Measurements from ENCODE around the gene CPSF3. TPM values are rescaled to one million over a fixed set of nuclear protein-coding genes. Genes with fewer than 3 reads are reported as not detected.

CPSF3 gene
- total RNA-seq, 1 experiment from 2014 or later = 68.5 TPM

GRCh38 chr2:9490789-9491188, 67.3 kb downstream of the CPSF3 start:
- TF ChIP-seq EZH2phosphoT487 (IDR thresholded peaks at IDR 0.05; ENCODE audit: borderline replicate concordance) (no peak), POLR2AphosphoS5 (IDR thresholded peaks at IDR 0.05; ENCODE audit: low read depth, low read length) (no peak), JUND (IDR thresholded peaks at IDR 0.05) (no peak), ATF3 (IDR thresholded peaks at IDR 0.05) (no peak), ZFX (IDR thresholded peaks at IDR 0.05) (no peak), YY1 (IDR thresholded peaks at IDR 0.05; ENCODE audit: extremely low read depth, insufficient replicate concordance, low read depth, low read length) (no peak), REST (IDR thresholded peaks at IDR 0.05; ENCODE audit: low read depth) (no peak), FOSL1 (IDR thresholded peaks at IDR 0.05; ENCODE audit: low read depth) (no peak), SRF (IDR thresholded peaks at IDR 0.05; ENCODE audit: low read depth) (no peak), SIN3A (IDR thresholded peaks at IDR 0.05; ENCODE audit: low read depth) (no peak), RAD21 (IDR thresholded peaks at IDR 0.05; ENCODE audit: low read depth) (no peak), POLR2A (IDR thresholded peaks at IDR 0.05; ENCODE audit: borderline replicate concordance, extremely low read depth, insufficient read depth, insufficient read length) (no peak)
- CTCF ChIA-PET = no interaction called here

More at GRCh38 chr2:9490789-9491188, 67.3 kb downstream of the CPSF3 start:
- no TSS peak for BruUV-seq (replicated peaks)
- ATAC-seq = no peak
- ChIA-PET POLR2A (no interaction called here), RAD21 (ENCODE audit: low non-redundant PET in 1 of 2, low total read pairs in 2 of 2, uncharacterized antibody in 2 of 2, unreplicated experiment in 2 of 2) (no interaction called here)
- Histone ChIP-seq H4K20me1 (ENCODE audit: insufficient read depth) (no peaks in the 10 kb centered on the region), H3K27ac (ENCODE audit: low read depth, low read length) (no peak overlapping the region), H2AFZ (ENCODE audit: low read depth, low read length, poor library complexity, severe bottlenecking) (no peak overlapping the region), H3K9me3 (ENCODE audit: control insufficient read depth in 1 of 2, insufficient read depth in 1 of 2, low read depth in 1 of 2, low read length in 2 of 2) (no peaks in the 10 kb centered on the region), H3K4me3 (replicated peaks in 1 of 2; ENCODE audit: low read depth in 1 of 2, low read length in 2 of 2) (no peak overlapping the region), H3K9me2 (ENCODE audit: insufficient read depth) (no peaks in the 10 kb centered on the region), H3K9ac (ENCODE audit: low read length) (no peak overlapping the region), H3K36me3 (ENCODE audit: control insufficient read depth in 1 of 2, insufficient read depth in 2 of 2, low read length in 2 of 2) (peaks cover 55 to 58% of the 10 kb centered on the region in 2 experiments), H3K4me1 (ENCODE audit: control insufficient read depth in 1 of 2, insufficient read depth in 2 of 2, low read length in 2 of 2) (no peaks in the 10 kb centered on the region), H3K4me2 (ENCODE audit: low read length) (no peak overlapping the region), H3K27me3 (ENCODE audit: insufficient read depth, low read length) (no peaks in the 10 kb centered on the region), H3K79me2 (ENCODE audit: insufficient read depth, low read length) (no peaks in the 10 kb centered on the region)
- no peak for DNase-seq (ENCODE audit: low read depth, low spot score)
- intact Hi-C loops (cut with micrococcal nuclease) = no loop called here

Measured in HCT116 (cell line).